SU-DHL-6 (cell line): ENCODE data around the gene CNTRL.

ENCODE experiments used
- H2AFZ ChIP-seq: fragments of 200-600 bp; sonication (generic); 2 replicates; pipeline ENCODE4 v1.6.1; 2014; ENCODE audit warnings: low read depth, mild to moderate bottlenecking, moderate library complexity, mixed read lengths, antibody characterized with exemption, low read length; ENCODE audit not compliant: severe bottlenecking
- H3F3A ChIP-seq: fragments of 200-600 bp; shearing (Covaris generic); 2 replicates; pipeline ENCODE4 v1.6.0; 2016; ENCODE audit warnings: antibody characterized with exemption, mild to moderate bottlenecking; ENCODE audit not compliant: insufficient read depth
- H3K27ac ChIP-seq: fragments of 200-600 bp; sonication (generic); 2 replicates; pipeline ENCODE4 v1.5.1; 2016; ENCODE audit warnings: low read depth, mild to moderate bottlenecking, low read length, moderate library complexity, mixed read lengths
- H3K27me3 ChIP-seq: fragments of 200-600 bp; sonication (generic), shearing (Covaris generic); 2 replicates; pipeline ENCODE4 v1.6.0; 2014; ENCODE audit warnings: mild to moderate bottlenecking, low read length
- H3K36me3 ChIP-seq: fragments of 200-600 bp; sonication (generic); 2 replicates; pipeline ENCODE4 v1.6.1; 2014; ENCODE audit warnings: mild to moderate bottlenecking, low read length, mixed read lengths
- H3K4me2 ChIP-seq: fragments of 300-600, 200-600 bp; shearing (Covaris generic), sonication (generic); 2 replicates; pipeline ENCODE4 v1.6.0; 2014; ENCODE audit warnings: low read length, low read depth, mild to moderate bottlenecking; ENCODE audit not compliant: poor library complexity, severe bottlenecking
- H3K4me3 ChIP-seq: fragments of 200-600 bp; sonication (generic); 2 replicates; pipeline ENCODE4 v1.5.1; 2014; ENCODE audit warnings: antibody characterized with exemption, low read length, mild to moderate bottlenecking, mixed read lengths; ENCODE audit not compliant: insufficient read depth, poor library complexity, severe bottlenecking
- H3K79me2 ChIP-seq: fragments of 200-600 bp; sonication (generic); 2 replicates; pipeline ENCODE4 v1.6.1; 2014; ENCODE audit warnings: mild to moderate bottlenecking, low read length, moderate library complexity; ENCODE audit not compliant: insufficient read depth
- H3K9ac ChIP-seq: fragments of 200-600 bp; sonication (generic); 2 replicates; pipeline ENCODE4 v1.7.0; 2014; ENCODE audit warnings: mild to moderate bottlenecking, low read length
- H3K9me2 ChIP-seq: fragments of 200-600 bp; sonication (generic); replicated peaks from 2 replicates; pipeline ENCODE4 v1.6.1; 2014; ENCODE audit warnings: low read length; ENCODE audit not compliant: insufficient read depth
- H3K9me3 ChIP-seq: fragments of 200-600 bp; sonication (generic); 2 replicates; pipeline ENCODE4 v1.6.1; 2014; ENCODE audit warnings: low read length, mixed read lengths; ENCODE audit not compliant: insufficient read depth
- H4K20me1 ChIP-seq: fragments of 200-600 bp; sonication (generic); 2 replicates; pipeline ENCODE4 v1.6.1; 2014; ENCODE audit warnings: low read depth, mild to moderate bottlenecking, antibody characterized with exemption, low read length, moderate library complexity, mixed read lengths
- EZH2phosphoT487 ChIP-seq: fragments of 200-600 bp; sonication (generic), shearing (Covaris generic); conservative IDR thresholded peaks from 2 replicates; pipeline ENCODE4 v1.6.1; 2018; ENCODE audit warnings: mild to moderate bottlenecking, antibody characterized with exemption, low read length, moderate library complexity, mixed read lengths
- TF ChIP-seq, protein P1 (sequence below): fragments of 200-600 bp; sonication (generic); IDR thresholded peaks from one replicate; pipeline ENCODE4 v1.5.1; 2017; ENCODE audit warnings: antibody characterized with exemption, mild to moderate bottlenecking, low read length, moderate library complexity; ENCODE audit not compliant: insufficient read depth, poor library complexity, severe bottlenecking

Gene CNTRL

DNA sequence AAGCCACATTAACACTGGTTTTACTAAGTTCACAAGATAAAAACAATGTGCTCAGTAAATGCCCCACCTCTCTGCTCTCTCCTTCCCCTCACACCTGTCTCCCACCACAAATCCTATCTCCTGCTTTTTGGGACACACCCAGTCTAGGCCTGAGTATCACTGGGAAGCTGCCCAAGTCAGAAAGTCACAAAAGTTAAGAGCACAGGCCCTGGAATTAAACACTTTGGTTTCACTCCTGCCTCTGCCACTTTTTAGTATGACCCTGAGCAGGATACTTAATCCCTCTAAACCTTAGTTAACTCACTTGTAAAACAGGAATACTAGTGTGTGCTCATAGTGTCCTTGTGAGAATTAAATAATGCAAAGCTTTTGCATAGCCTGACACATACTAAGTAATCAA is 36.0 kb upstream of the CNTRL start:
- H3K9me3 ChIP-seq: no peaks in the 10 kb centered on the region
- H3K27me3 ChIP-seq: no peaks in the 10 kb centered on the region

DNA sequence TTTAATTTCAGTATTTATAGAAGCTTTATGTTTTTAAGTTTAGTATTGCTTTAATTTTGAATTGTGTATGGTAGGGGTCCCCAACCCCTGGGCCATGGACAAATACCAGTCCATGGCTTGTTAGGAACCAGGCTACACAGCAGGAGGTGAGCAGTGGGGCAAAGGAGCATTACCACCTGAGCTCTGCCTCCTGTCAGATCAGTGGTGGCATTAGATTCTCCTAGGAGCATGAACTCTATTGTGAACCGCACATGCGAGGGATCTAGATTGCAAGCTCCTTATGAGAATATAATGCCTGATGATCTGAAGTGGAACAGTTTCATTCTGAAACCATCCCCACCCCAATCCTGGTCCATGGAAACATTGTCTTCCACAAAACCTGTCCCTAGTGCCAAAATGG is 26.6 kb upstream of the CNTRL start:
- no peak for TF ChIP-seq EZH2phosphoT487
- TF ChIP-seq, protein P1, sequence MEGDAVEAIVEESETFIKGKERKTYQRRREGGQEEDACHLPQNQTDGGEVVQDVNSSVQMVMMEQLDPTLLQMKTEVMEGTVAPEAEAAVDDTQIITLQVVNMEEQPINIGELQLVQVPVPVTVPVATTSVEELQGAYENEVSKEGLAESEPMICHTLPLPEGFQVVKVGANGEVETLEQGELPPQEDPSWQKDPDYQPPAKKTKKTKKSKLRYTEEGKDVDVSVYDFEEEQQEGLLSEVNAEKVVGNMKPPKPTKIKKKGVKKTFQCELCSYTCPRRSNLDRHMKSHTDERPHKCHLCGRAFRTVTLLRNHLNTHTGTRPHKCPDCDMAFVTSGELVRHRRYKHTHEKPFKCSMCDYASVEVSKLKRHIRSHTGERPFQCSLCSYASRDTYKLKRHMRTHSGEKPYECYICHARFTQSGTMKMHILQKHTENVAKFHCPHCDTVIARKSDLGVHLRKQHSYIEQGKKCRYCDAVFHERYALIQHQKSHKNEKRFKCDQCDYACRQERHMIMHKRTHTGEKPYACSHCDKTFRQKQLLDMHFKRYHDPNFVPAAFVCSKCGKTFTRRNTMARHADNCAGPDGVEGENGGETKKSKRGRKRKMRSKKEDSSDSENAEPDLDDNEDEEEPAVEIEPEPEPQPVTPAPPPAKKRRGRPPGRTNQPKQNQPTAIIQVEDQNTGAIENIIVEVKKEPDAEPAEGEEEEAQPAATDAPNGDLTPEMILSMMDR: no peak

More for the DNA sequence above, 36.0 kb upstream of the CNTRL start:
- H2AFZ ChIP-seq: no peak overlapping the region
- no peak overlapping the region for H3K4me2 ChIP-seq
- TF ChIP-seq EZH2phosphoT487: no peak
- TF ChIP-seq, protein P1: no peak
- no peaks in the 10 kb centered on the region for H3K79me2 ChIP-seq
- H3K4me3 ChIP-seq: no peak overlapping the region
- no peak overlapping the region for H3K9ac ChIP-seq
- no peak overlapping the region for H3K27ac ChIP-seq
- no peaks in the 10 kb centered on the region for H3F3A ChIP-seq
- H3K36me3 ChIP-seq: no peaks in the 10 kb centered on the region
- no peaks in the 10 kb centered on the region for H4K20me1 ChIP-seq
- no peaks in the 10 kb centered on the region for H3K9me2 ChIP-seq

DNA sequence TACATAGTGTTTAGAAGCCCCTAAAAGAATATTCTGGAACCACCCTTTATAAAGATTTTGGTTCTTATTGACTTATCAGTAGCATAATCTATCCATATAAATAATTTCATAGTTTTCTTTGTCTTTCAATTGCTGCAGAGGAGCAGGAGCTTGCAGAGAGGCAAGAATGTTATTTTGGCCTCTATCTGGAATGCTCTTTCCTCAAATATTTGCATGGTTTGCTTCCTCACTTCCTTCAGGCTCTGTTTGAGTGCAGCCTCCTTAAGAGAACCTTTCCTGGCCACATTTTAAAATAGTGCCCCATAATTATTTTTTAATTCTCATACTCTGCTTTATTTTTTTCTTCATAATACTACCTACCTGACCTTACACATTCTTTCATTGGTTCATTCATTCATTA is 26.1 kb upstream of the CNTRL start:
- no peaks in the 10 kb centered on the region for H3K9me2 ChIP-seq
- H3K9ac ChIP-seq: no peak overlapping the region
- no peaks in the 10 kb centered on the region for H3K79me2 ChIP-seq
- H3K9me3 ChIP-seq: no peaks in the 10 kb centered on the region
- H3K27ac ChIP-seq: no peak overlapping the region
- H4K20me1 ChIP-seq: no peaks in the 10 kb centered on the region
- no peaks in the 10 kb centered on the region for H3K36me3 ChIP-seq
- H3K27me3 ChIP-seq: no peaks in the 10 kb centered on the region
- H2AFZ ChIP-seq: no peak overlapping the region
- H3K4me2 ChIP-seq: no peak overlapping the region
- no peak for TF ChIP-seq EZH2phosphoT487
- TF ChIP-seq, protein P1: no peak
- no peaks in the 10 kb centered on the region for H3F3A ChIP-seq
- H3K4me3 ChIP-seq: no peak overlapping the region

More for the DNA sequence above, 26.6 kb upstream of the CNTRL start:
- no peaks in the 10 kb centered on the region for H3K79me2 ChIP-seq
- no peaks in the 10 kb centered on the region for H3K27me3 ChIP-seq
- no peaks in the 10 kb centered on the region for H3F3A ChIP-seq
- H3K9me2 ChIP-seq: no peaks in the 10 kb centered on the region
- no peak overlapping the region for H3K4me2 ChIP-seq
- H3K27ac ChIP-seq: no peak overlapping the region
- H4K20me1 ChIP-seq: no peaks in the 10 kb centered on the region
- H2AFZ ChIP-seq: no peak overlapping the region
- H3K36me3 ChIP-seq: no peaks in the 10 kb centered on the region
- H3K9ac ChIP-seq: no peak overlapping the region
- H3K9me3 ChIP-seq: no peaks in the 10 kb centered on the region
- no peak overlapping the region for H3K4me3 ChIP-seq
